ENCODE measurements around the gene TPP1. TPM values are rescaled to one million over a fixed set of nuclear protein-coding genes. Genes with fewer than 3 reads are reported as not detected.

Gene TPP1
- total and polyA plus RNA-seq, 10 of the 15 experiments (the other 5 are each of a cell fraction or from before 2014, with no cell fraction given): 7.5 to 64.6 (median 38.3) TPM

GRCh38 chr11:6568191-6568918, 50.9 kb downstream of the TPP1 start (continued):
- TF ChIP-seq ZNF384 (IDR thresholded peaks at IDR 0.05; ENCODE audit: borderline replicate concordance, low read depth, low read length): no peak

DNA sequence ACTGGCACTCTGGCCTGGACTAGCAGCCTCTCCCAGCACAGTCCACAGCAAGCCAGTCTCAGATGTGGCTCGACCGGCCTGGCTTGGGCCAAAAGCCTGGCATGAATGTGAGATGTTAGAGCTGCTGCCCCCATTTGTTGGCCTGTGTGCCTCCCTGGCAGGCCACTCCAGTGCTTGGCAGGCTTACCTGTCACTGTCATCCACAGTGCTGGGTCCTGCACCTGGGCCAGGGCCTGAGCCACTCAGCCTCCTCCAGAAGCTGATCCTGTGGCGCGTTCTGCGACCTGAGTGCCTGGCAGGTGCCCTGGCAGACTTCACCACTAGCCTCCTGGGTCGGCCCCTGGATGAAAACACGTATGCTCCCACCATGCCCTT, 51.9 kb downstream of the TPP1 start:
- Histone ChIP-seq H3K4me3 (no peak overlapping the region), H3K27me3 (replicated peaks in 1 of 2; ENCODE audit: control insufficient read depth in 2 of 2, insufficient read depth in 2 of 2, low read length in 1 of 2) (no peaks in the 10 kb centered on the region), H3K9ac (ENCODE audit: control insufficient read depth, insufficient read depth, low read length) (no peak overlapping the region), H2AFZ (ENCODE audit: control insufficient read depth, low read depth, low read length) (no peak overlapping the region), H3K4me1 (ENCODE audit: control insufficient read depth, insufficient read depth, low read length) (no peaks in the 10 kb centered on the region), H4K20me1 (ENCODE audit: control insufficient read depth, insufficient read depth) (no peaks in the 10 kb centered on the region), H3K9me3 (replicated peaks; ENCODE audit: control insufficient read depth, insufficient read depth, low read length) (no peaks in the 10 kb centered on the region), H3K4me2 (ENCODE audit: control insufficient read depth, insufficient read depth) (no peak overlapping the region), H3K79me2 (ENCODE audit: control insufficient read depth, insufficient read depth, low read length) (no peaks in the 10 kb centered on the region), H3K27ac (ENCODE audit: control insufficient read depth, insufficient read depth) (no peak overlapping the region), H3K36me3 (ENCODE audit: control insufficient read depth in 2 of 2, insufficient read depth in 2 of 2, low read length in 1 of 2) (peaks cover 0 to 1% of the 10 kb centered on the region in 2 experiments; a peak in 1 of 4 replicates)
- 99% methylated on average over 7 of the region's 7 CpGs for WGBS (ENCODE audit: insufficient coverage, insufficient replicate concordance, low lambda C conversion rate, missing lambda C conversion rate)
- RAD21 ChIA-PET (ENCODE audit: unreplicated experiment): no interaction called here
- POLR2A ChIA-PET: no interaction called here
- DNase-seq (ENCODE audit: low read depth, low spot score): no peak
- intact Hi-C loops (cut with micrococcal nuclease; ENCODE audit: unreplicated experiment): no loop called here
- TF ChIP-seq CHD1 (IDR thresholded peaks at IDR 0.05; ENCODE audit: low read depth, low read length): no peak
- TF ChIP-seq SRF (IDR thresholded peaks at IDR 0.05; ENCODE audit: low read depth in 2 of 2, low read length in 2 of 2): no peak
- no peak for TF ChIP-seq RFX5 (IDR thresholded peaks at IDR 0.05; ENCODE audit: low read depth, low read length)
- no peak for TF ChIP-seq LARP7 (IDR thresholded peaks at IDR 0.05)
- TF ChIP-seq NR2C2 (IDR thresholded peaks at IDR 0.05; ENCODE audit: borderline replicate concordance, control insufficient read depth, insufficient read length, low read depth): no peak
- no peak for TF ChIP-seq MEF2B (IDR thresholded peaks at IDR 0.05; ENCODE audit: partially characterized antibody, poor library complexity, severe bottlenecking)
- TF ChIP-seq NFXL1 (IDR thresholded peaks at IDR 0.05; ENCODE audit: borderline replicate concordance): no peak
- TF ChIP-seq POLR2AphosphoS5 (IDR thresholded peaks at IDR 0.05; ENCODE audit: low read length): no peak
- TF ChIP-seq ATF7 (IDR thresholded peaks at IDR 0.05; ENCODE audit: low read depth): no peak
- TF ChIP-seq E2F4 (IDR thresholded peaks at IDR 0.05; ENCODE audit: low read depth, low read length): no peak
- TF ChIP-seq, protein P1, sequence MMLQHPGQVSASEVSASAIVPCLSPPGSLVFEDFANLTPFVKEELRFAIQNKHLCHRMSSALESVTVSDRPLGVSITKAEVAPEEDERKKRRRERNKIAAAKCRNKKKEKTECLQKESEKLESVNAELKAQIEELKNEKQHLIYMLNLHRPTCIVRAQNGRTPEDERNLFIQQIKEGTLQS (IDR thresholded peaks at IDR 0.05; ENCODE audit: borderline replicate concordance, extremely low read depth, low read depth, low read length): no peak
- TF ChIP-seq NFYB (IDR thresholded peaks at IDR 0.05; ENCODE audit: insufficient read depth, low read depth, low read length): no peak
- TF ChIP-seq ZNF622 (IDR thresholded peaks at IDR 0.05): no peak
- no peak for TF ChIP-seq PKNOX1 (IDR thresholded peaks at IDR 0.05)
- TF ChIP-seq MEF2A (IDR thresholded peaks at IDR 0.05; ENCODE audit: insufficient read depth, low read depth, low read length): no peak
- TF ChIP-seq CREM (IDR thresholded peaks at IDR 0.05; ENCODE audit: low read depth): no peak
- no peak for TF ChIP-seq RCOR1 (conservative IDR thresholded peaks at IDR 0.05; ENCODE audit: low read depth, low read length)
- TF ChIP-seq MYB (IDR thresholded peaks at IDR 0.05; ENCODE audit: borderline replicate concordance, low read depth, low read length): no peak
- no peak for TF ChIP-seq RBBP5 (conservative IDR thresholded peaks at IDR 0.05)
- no peak for TF ChIP-seq MLLT1 (IDR thresholded peaks at IDR 0.05)
- no peak for FAIRE-seq
- in situ Hi-C loops (cut with MboI): no loop called here
- no peak for ATAC-seq
- SMC1A ChIA-PET (ENCODE audit: uncharacterized antibody, unreplicated experiment): no interaction called here
- BruUV-seq (replicated peaks): no TSS peak
- CTCF ChIA-PET: no interaction called here

Data from GM12878 (cell line).